Fibroblast of the aortic adventitia (primary cell): ENCODE data around the gene GNAS-AS1. TPM values are rescaled to one million over a fixed set of nuclear protein-coding genes. Genes with fewer than 3 reads are reported as not detected.

ENCODE experiments used
- DNase-seq: peaks from one replicate; pipeline ENCODE4 v3.0.0-alpha.2; 2010; ENCODE audit warnings: low read depth
- H3K4me3 ChIP-seq: 2 replicates; pipeline ENCODE4 v1.5.1; 2011; ENCODE audit warnings: low read depth, mild to moderate bottlenecking, control low read depth, low read length, moderate library complexity
- total RNA-seq: library from RNA; depleted of rRNA; stranded (reverse); fragments of >200 nt; gene quantifications from 2 replicates; pipeline ENCODE4 v1.2.3, GENCODE V29; 2012; ENCODE audit warnings: low replicate concordance
- TF ChIP-seq, protein P1 (sequence below): IDR thresholded peaks from 2 replicates; pipeline ENCODE4 v1.5.1; 2011; ENCODE audit warnings: mild to moderate bottlenecking, low read length, control low read depth, inconsistent platforms; ENCODE audit not compliant: insufficient read depth

The GNAS-AS1 gene
- total RNA-seq, 1 donor = 0.81 TPM

DNA sequence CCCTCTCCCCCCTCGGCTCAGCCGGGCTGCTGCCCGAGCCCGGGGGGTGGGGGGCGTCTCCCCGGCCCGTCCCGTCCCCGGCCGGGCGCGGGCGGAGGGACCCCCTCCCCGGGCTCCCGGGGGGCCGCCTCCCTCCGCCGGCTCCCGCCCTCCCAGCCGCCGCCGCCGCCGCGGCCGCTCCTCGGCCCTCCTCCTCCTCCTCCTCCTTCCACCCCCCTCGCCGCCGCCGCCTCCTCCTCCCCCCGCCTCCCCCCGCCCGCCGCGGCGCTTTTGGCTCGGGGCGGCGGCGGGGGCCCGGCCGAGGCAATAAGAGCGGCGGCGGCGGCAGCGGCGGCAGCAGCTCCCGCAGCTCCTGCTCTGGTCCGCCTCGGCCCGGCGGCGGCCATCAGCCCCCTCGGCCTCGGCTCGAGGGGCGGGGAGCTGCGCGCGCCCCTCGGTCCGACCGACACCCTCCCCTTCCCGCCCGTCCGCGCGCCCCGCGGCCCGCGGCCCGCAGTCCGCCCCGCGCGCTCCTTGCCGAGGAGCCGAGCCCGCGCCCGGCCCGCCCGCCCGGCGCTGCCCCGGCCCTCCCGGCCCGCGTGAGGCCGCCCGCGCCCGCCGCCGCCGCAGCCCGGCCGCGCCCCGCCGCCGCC, 40.5 kb upstream of the GNAS-AS1 start:
- H3K4me3 ChIP-seq = peak overlapping the region; percentile 84
- TF ChIP-seq, protein P1, sequence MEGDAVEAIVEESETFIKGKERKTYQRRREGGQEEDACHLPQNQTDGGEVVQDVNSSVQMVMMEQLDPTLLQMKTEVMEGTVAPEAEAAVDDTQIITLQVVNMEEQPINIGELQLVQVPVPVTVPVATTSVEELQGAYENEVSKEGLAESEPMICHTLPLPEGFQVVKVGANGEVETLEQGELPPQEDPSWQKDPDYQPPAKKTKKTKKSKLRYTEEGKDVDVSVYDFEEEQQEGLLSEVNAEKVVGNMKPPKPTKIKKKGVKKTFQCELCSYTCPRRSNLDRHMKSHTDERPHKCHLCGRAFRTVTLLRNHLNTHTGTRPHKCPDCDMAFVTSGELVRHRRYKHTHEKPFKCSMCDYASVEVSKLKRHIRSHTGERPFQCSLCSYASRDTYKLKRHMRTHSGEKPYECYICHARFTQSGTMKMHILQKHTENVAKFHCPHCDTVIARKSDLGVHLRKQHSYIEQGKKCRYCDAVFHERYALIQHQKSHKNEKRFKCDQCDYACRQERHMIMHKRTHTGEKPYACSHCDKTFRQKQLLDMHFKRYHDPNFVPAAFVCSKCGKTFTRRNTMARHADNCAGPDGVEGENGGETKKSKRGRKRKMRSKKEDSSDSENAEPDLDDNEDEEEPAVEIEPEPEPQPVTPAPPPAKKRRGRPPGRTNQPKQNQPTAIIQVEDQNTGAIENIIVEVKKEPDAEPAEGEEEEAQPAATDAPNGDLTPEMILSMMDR = no peak
- peak; percentile 52 for DNase-seq

- peak; percentile 77 for DNase-seq
- TF ChIP-seq, protein P1 = no peak
Observed at GRCh38 chr20:58890518-58891085, 39.9 kb upstream of the GNAS-AS1 start.

GRCh38 chr20:58889798-58890517, 39.3 kb upstream of the GNAS-AS1 start:
- peak overlapping the region; percentile 84 for H3K4me3 ChIP-seq
- TF ChIP-seq, protein P1 = no peak
- DNase-seq = no peak

More at GRCh38 chr20:58890518-58891085, 39.9 kb upstream of the GNAS-AS1 start:
- peak overlapping the region; percentile 84 for H3K4me3 ChIP-seq

DNA sequence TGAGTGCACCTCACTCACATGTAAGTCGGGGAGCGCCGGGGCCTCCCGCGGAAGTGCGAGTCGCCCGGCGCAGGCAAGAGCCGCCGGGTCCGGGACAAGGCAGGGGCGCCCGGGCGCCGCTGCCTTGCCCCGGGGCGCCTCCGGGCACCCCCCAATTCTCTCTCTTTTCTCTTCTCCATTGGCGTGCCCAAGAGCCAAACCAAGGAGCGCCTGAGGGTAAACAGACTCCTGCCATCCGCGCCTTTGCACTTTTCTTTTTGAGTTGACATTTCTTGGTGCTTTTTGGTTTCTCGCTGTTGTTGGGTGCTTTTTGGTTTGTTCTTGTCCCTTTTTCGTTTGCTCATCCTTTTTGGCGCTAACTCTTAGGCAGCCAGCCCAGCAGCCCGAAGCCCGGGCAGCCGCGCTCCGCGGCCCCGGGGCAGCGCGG, 38.6 kb upstream of the GNAS-AS1 start:
- TF ChIP-seq, protein P1 = no peak
- peak; percentile 20 for DNase-seq
- peak overlapping the region; percentile 84 for H3K4me3 ChIP-seq

DNA sequence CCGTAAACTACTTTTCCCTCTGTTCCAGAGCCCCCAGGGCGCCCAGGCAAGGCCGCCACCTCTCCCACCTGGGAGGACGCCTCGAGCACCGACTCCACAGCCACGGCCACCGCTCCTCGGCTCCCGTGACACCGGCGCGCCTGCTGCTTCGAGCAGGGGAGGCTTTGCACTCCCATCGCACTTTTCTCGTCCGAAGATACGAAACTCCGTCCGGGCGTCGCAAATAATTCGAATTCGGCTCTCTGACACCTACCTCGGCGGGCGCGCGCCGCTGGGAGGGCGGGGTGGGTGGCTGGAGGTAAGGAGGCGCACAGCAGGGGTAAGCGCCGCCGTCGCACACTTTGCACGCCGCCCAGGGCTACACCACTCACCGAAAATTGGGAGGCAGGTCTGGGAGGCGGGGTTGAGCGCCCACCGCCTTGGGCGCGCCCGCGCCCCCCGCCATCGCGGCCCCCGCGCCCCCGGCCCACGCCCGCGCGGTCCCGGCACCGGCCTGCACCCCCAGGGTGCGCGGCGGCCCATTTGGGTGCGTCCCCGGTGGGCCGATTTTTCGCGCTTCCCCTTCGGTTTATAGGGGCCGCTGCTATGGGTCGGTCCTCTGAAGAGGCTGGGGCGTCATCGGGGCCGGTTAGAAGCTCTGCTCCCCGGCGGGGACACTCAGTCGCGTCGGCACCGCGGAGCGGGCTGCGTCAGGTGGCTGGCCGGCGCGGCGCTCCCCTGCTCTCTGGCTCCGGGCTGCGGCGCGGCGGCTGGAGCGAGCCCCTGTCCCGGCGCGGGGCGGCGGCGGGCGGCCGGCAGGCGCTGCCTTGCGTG, 38.0 kb upstream of the GNAS-AS1 start:
- TF ChIP-seq, protein P1 = no peak
- DNase-seq = peak; percentile 77
- peak overlapping the region; percentile 84 for H3K4me3 ChIP-seq

DNA sequence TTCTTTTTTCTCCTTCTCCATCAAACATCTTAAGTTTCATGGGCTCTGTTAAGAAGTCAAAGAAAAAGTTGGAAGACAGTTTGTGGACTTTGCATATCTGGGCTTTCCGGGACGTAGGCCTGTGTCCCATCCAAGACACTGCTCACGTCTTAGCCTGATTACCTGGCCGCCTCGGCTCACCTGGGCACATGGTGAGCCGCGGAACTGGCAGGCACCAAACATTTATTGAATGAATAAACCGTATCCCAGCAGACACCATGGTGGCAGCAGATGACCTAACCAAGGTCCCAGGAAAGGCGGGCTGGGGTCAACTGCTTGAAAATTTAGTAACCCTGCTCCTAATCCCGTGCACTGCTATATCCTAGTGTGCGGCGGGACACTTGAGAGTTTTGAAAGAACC, 37.4 kb upstream of the GNAS-AS1 start:
- peak overlapping the region; percentile 84 for H3K4me3 ChIP-seq
- no peak for DNase-seq
- TF ChIP-seq, protein P1 = no peak
